ENCODE measurements around the gene AGO3.

DNA sequence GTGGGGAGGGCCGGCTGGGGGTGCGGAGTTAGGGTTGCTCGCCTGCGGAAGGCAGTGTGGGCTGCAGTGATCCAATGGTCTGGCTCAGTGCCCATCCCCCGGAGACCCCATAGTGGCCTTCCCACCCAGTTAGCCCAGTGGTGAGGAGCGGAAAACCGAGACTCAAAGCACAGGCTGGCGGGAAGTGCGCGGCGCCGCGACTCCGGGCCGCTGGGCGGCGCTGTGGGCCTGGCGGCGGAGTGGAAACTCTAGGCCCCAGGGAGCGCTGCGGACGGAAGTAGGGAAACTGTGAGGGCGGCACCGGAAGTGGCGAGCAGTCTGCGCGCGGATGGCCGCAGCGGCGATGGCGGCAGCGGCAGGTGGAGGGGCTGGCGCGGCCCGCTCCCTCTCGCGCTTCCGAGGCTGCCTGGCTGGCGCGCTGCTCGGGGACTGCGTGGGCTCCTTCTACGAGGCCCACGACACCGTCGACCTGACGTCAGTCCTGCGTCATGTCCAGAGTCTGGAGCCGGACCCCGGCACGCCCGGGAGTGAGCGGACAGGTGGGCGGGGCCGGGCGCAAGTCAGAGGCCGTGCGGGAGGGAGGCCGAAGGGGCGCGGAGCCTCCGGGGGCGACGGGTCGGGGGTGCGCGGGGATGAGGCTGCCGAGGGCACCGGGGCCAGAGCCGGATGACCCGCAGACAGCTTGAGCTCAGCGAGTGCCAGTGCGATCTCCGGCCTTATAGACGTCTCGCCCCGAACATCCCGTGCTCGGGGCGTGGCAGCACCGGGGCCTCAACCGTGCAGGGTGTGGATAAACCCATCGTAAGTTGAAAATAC is 157.9 kb downstream of the AGO3 start, which contains the start of gene ADPRS:
- TF ChIP-seq, protein P1, sequence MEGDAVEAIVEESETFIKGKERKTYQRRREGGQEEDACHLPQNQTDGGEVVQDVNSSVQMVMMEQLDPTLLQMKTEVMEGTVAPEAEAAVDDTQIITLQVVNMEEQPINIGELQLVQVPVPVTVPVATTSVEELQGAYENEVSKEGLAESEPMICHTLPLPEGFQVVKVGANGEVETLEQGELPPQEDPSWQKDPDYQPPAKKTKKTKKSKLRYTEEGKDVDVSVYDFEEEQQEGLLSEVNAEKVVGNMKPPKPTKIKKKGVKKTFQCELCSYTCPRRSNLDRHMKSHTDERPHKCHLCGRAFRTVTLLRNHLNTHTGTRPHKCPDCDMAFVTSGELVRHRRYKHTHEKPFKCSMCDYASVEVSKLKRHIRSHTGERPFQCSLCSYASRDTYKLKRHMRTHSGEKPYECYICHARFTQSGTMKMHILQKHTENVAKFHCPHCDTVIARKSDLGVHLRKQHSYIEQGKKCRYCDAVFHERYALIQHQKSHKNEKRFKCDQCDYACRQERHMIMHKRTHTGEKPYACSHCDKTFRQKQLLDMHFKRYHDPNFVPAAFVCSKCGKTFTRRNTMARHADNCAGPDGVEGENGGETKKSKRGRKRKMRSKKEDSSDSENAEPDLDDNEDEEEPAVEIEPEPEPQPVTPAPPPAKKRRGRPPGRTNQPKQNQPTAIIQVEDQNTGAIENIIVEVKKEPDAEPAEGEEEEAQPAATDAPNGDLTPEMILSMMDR (IDR thresholded peaks at IDR 0.05), result peak; percentile 88 to 100 (median 99)
- TF ChIP-seq POLR2A (IDR thresholded peaks at IDR 0.05), result peak; percentile 79 to 91
